GM06990 (cell line): ENCODE measurements around the gene HIVEP1.

Experiments used
- DNase-seq: peaks from one replicate; pipeline ENCODE4 v3.0.0-alpha.2; 2011; ENCODE audit not compliant: insufficient read length; ENCODE audit errors: extremely low read depth
- H3K27me3 ChIP-seq: replicated peaks from 2 replicates; pipeline ENCODE4 v1.6.0; 2011; ENCODE audit warnings: low read length; ENCODE audit not compliant: control insufficient read depth, insufficient read depth
- H3K36me3 ChIP-seq: 2 replicates; pipeline ENCODE4 v1.5.1; 2011; ENCODE audit warnings: low read length; ENCODE audit not compliant: control insufficient read depth, insufficient read depth
- H3K4me3 ChIP-seq: replicated peaks from 2 replicates; pipeline ENCODE4 v1.5.1; 2011; ENCODE audit warnings: low read depth, mild to moderate bottlenecking, control low read depth, low read length
- TF ChIP-seq, protein P1 (sequence below): IDR thresholded peaks from 2 replicates; pipeline ENCODE4 v1.5.1; 2011; ENCODE audit warnings: low read length, control low read depth, mild to moderate bottlenecking, inconsistent platforms; ENCODE audit not compliant: insufficient read depth, poor library complexity, severe bottlenecking

The HIVEP1 gene

DNA sequence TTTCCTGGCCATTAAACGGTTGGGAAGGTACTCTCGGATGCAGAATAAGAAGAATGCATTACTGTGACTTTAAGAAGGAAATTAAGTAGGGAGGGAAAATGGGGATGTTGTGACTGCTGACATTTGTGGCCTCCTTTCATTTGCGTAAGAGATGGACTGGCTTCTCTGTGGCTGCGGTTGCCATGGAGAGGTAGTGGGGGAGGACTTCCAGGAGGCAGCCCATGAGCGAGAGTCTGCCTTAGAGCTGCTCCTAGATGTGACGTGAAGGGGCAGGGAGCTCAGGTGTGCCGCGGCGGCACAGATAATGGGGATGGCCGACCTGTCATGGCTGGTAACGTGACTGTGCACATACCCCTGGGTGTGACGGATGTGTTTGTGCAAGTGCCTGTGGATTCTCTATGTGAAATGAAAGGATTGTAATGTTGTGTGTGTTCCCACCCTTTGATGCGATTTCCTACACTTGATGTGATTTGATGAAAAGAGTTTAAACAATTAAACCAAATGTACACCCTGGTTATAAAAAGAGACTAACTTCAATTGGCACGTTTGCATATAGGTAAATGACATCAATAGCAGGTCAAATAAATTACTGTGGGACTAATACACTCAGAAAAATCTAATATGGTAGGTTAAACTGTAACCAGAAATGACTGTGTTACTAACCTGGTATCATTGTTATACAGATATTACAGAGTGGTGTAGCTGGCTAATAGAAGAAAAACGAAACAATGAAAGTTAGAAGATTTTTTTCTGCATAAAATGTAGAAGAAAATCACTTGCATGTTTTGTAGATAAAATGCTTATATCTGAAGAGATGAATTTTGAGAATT, 48.9 kb downstream of the HIVEP1 start:
- TF ChIP-seq, protein P1, sequence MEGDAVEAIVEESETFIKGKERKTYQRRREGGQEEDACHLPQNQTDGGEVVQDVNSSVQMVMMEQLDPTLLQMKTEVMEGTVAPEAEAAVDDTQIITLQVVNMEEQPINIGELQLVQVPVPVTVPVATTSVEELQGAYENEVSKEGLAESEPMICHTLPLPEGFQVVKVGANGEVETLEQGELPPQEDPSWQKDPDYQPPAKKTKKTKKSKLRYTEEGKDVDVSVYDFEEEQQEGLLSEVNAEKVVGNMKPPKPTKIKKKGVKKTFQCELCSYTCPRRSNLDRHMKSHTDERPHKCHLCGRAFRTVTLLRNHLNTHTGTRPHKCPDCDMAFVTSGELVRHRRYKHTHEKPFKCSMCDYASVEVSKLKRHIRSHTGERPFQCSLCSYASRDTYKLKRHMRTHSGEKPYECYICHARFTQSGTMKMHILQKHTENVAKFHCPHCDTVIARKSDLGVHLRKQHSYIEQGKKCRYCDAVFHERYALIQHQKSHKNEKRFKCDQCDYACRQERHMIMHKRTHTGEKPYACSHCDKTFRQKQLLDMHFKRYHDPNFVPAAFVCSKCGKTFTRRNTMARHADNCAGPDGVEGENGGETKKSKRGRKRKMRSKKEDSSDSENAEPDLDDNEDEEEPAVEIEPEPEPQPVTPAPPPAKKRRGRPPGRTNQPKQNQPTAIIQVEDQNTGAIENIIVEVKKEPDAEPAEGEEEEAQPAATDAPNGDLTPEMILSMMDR = no peak
- H3K4me3 ChIP-seq = peak overlapping the region; percentile 56
- no peaks in the 10 kb centered on the region for H3K27me3 ChIP-seq
- DNase-seq = peak; percentile 81
- no peaks in the 10 kb centered on the region for H3K36me3 ChIP-seq

DNA sequence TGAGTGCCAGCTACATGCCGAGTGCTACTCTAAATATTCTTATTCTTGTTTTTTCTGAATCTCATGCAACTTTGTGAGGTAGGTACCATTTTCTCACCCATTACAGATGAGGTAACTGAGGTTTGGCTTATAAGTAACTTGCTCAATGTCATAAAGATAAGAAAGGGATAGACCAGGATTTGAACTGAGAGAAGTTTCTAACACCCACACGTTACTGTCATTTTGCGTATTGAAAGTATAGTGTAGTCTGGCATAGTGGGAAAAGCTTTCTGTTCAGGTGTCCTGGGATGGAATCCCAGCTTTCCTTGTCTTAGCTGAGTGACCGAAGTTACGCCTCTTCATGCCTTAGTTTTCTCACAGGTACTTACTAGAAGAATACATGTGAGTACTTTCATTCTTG, 50.5 kb downstream of the HIVEP1 start:
- no peak for DNase-seq
- no peak overlapping the region for H3K4me3 ChIP-seq
- no peaks in the 10 kb centered on the region for H3K27me3 ChIP-seq
- H3K36me3 ChIP-seq = no peaks in the 10 kb centered on the region
- TF ChIP-seq, protein P1 = no peak

DNA sequence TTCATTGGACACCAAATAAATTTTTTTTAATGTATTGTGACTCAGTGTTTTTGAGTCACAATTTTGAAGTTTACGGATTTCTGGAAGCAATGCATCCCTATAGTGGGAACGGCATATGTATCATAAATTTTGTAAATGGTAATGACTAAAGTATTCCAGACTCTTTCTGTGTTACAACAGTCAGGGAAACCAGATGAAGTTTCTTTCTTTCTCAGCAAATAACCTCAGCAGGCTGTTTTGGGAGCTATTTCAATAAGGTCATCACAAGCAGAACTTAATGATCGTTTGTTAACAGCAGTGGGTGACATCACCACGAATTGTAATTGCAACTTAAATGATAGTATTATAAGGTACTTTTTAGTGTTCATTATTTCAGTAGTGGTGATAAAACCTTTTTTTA, 52.0 kb downstream of the HIVEP1 start:
- Histone ChIP-seq H3K36me3 (no peaks in the 10 kb centered on the region), H3K27me3 (no peaks in the 10 kb centered on the region), H3K4me3 (peak overlapping the region; percentile 53)
- DNase-seq = no peak
- TF ChIP-seq, protein P1 = no peak

DNA sequence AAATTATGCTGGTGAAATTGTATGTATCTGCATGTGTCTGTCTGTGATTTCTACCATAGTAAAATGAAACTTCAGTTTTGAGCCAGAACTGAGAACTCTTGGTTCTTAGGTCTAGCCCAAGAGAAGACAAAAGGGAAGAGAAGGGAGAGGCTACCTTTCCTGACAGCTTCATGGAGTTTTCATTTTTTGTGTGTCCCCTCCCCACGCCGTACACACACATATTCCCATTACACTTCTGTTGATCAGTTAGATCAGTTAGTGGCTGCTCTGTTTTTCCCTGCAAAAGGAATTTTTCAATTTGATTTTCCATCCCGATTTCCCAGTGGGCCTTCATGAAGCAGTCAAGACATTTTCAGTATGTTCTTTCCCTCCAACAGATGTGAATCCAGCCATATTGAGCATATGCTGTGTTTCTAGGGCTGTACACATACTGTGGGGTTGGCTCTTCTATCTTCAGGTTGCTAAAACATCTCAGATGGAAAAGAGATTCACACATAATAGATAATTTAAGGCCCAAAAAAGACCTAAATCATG, 52.5 kb downstream of the HIVEP1 start:
- Histone ChIP-seq H3K36me3 (no peaks in the 10 kb centered on the region), H3K4me3 (peak overlapping the region; percentile 53), H3K27me3 (no peaks in the 10 kb centered on the region)
- TF ChIP-seq, protein P1 = no peak
- DNase-seq = no peak

DNA sequence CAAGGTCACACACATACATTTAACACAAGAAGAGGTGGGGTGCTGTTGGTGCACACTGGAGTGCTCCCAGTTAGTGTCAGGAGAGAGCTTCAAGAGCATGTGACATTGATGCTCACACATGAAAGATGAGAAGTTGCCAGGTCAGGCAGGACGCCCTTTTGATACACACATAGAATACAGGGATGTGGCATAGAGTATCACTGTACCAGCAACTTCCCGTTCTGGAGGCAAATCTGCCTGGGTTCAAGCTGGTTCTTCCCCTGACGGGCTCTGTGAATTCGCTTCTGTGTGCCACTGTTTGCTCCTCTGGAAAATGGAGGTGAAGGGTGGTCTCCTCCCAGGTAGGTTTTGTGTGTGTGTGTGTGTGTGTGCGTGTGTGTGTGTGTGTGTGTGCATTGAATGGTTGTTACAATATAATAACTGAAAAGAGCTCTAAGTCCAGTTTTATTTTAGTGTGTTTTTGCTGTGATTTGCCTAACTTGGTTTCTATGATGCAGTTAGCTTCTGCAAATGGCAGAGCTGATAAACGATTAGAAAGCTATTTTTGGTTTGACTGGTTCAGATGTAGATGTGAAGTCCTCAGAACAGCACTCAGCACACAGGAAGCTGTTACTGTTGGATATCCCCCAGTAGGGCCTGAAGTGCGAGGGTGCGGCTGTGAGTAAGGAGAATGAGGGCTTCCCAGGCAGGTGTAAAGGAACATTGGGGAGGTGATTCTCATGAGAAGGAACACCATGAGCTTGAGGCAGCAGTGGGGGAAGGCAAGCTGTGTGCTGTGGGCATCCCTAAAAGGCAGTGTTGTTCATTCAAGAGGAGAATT, 53.4 kb downstream of the HIVEP1 start:
- peak; percentile 66 for DNase-seq
- Histone ChIP-seq H3K36me3 (no peaks in the 10 kb centered on the region), H3K27me3 (no peaks in the 10 kb centered on the region), H3K4me3 (peak overlapping the region; percentile 62)
- TF ChIP-seq, protein P1 = no peak
